ENCODE data around the gene FGD4. TPM values are rescaled to one million over a fixed set of nuclear protein-coding genes. Genes with fewer than 3 reads are reported as not detected.

The FGD4 gene
- total and polyA plus RNA-seq, 2 of the 4 experiments (the other 2 are of a cell fraction): 2.1 to 8.8 TPM

- H3K23ac ChIP-seq (ENCODE audit: low read depth, low read length): no peak overlapping the region
- CTCF ChIA-PET: no interaction called here
- in situ Hi-C loops (cut with MboI; ENCODE audit: low sequenced_read_pairs): no loop called here
- no peaks in the 10 kb centered on the region for H3K9me3 ChIP-seq (ENCODE audit: control insufficient read depth, insufficient read depth, low read length)
- H3K36me3 ChIP-seq (ENCODE audit: control insufficient read depth, insufficient read depth, low read length): no peaks in the 10 kb centered on the region
- no peak overlapping the region for H3K27ac ChIP-seq (ENCODE audit: insufficient read depth, low read length)
- no peak overlapping the region for H3K18ac ChIP-seq (ENCODE audit: low read depth, low read length)
- H4K91ac ChIP-seq (ENCODE audit: insufficient read depth, low read depth, low read length): no peak overlapping the region
- intact Hi-C loops (cut with micrococcal nuclease): no loop called here
- POLR2A ChIA-PET (ENCODE audit: unreplicated experiment): no interaction called here
- H3K4me3 ChIP-seq (ENCODE audit: insufficient read depth, low read depth, low read length): no peak overlapping the region
- H3K4me2 ChIP-seq (ENCODE audit: low read depth, low read length): no peak overlapping the region
- no peak overlapping the region for H4K8ac ChIP-seq (ENCODE audit: low read depth in 2 of 2, low read length in 2 of 2)
- H2BK5ac ChIP-seq (ENCODE audit: low read depth, low read length, poor library complexity, severe bottlenecking): no peak overlapping the region
- H2BK120ac ChIP-seq (ENCODE audit: low read depth, low read length): no peak overlapping the region
- no peak overlapping the region for H2AFZ ChIP-seq (replicated peaks; ENCODE audit: low read length, poor library complexity)
- no peak overlapping the region for H2BK15ac ChIP-seq (ENCODE audit: low read depth, low read length)
- H3K14ac ChIP-seq (replicated peaks; ENCODE audit: low read depth, low read length): no peak overlapping the region
- H3K9ac ChIP-seq (ENCODE audit: low read depth, low read length): no peak overlapping the region
- H3K27me3 ChIP-seq (ENCODE audit: control insufficient read depth, insufficient read depth, low read length): no peaks in the 10 kb centered on the region
- no peak overlapping the region for H2BK20ac ChIP-seq (ENCODE audit: low read depth, low read length)
- 94% methylated on average over 4 of the region's 4 CpGs; no CpG with 5 or more reads in 1 of the 2 experiments for WGBS, 2 experiments (ENCODE audit: extremely low coverage in 2 of 2, insufficient read length in 1 of 2)
- no peak overlapping the region for H2AK9ac ChIP-seq (replicated peaks; ENCODE audit: low read depth, low read length, poor library complexity)
- H3K79me1 ChIP-seq (ENCODE audit: low read depth in 1 of 2, low read length in 2 of 2): no peaks in the 10 kb centered on the region
- H2AK5ac ChIP-seq (ENCODE audit: low read depth, low read length): no peak overlapping the region
- H3K56ac ChIP-seq (ENCODE audit: extremely low read depth, insufficient read depth, low read length): no peak overlapping the region
- dilution Hi-C loops (cut with HindIII; ENCODE audit: low sequenced_read_pairs, unreplicated experiment): no loop called here
- no peak for ATAC-seq (ENCODE audit: low read depth)
- no peaks in the 10 kb centered on the region for H3K4me1 ChIP-seq (ENCODE audit: control insufficient read depth, insufficient read depth, low read length)
- H4K20me1 ChIP-seq (ENCODE audit: insufficient read depth, low read length): no peaks in the 10 kb centered on the region
- TF ChIP-seq MAFK (IDR thresholded peaks at IDR 0.05; ENCODE audit: low read depth, low read length): no peak
- no peak for TF ChIP-seq CTCF (conservative IDR thresholded peaks at IDR 0.05; ENCODE audit: low read depth, low read length)
- no peak for TF ChIP-seq RAD21 (IDR thresholded peaks at IDR 0.05; ENCODE audit: low read length)
- TF ChIP-seq CEBPB (IDR thresholded peaks at IDR 0.05; ENCODE audit: low read depth, low read length): no peak
- TF ChIP-seq USF2 (IDR thresholded peaks at IDR 0.05; ENCODE audit: low read depth, low read length): no peak
- TF ChIP-seq SMC3 (IDR thresholded peaks at IDR 0.05; ENCODE audit: low read depth, low read length): no peak
- TF ChIP-seq POLR2A (IDR thresholded peaks at IDR 0.05; ENCODE audit: low read depth, low read length): no peak
- TF ChIP-seq NFE2L2 (IDR thresholded peaks at IDR 0.05; ENCODE audit: low read depth, low read length): no peak
- TF ChIP-seq RFX5 (IDR thresholded peaks at IDR 0.05; ENCODE audit: low read depth, low read length): no peak
- TF ChIP-seq MXI1 (IDR thresholded peaks at IDR 0.05; ENCODE audit: borderline replicate concordance, low read depth, low read length): no peak
- no peak for TF ChIP-seq ELK1 (IDR thresholded peaks at IDR 0.05; ENCODE audit: borderline replicate concordance, low read depth, low read length)
- TF ChIP-seq BHLHE40 (IDR thresholded peaks at IDR 0.05; ENCODE audit: low read depth, low read length): no peak
- no peak for TF ChIP-seq MAZ (IDR thresholded peaks at IDR 0.05; ENCODE audit: borderline replicate concordance, low read depth, low read length)
- TF ChIP-seq FOS (IDR thresholded peaks at IDR 0.05; ENCODE audit: low read depth, low read length): no peak
- no peak for TF ChIP-seq CHD1 (IDR thresholded peaks at IDR 0.05; ENCODE audit: low read depth, low read length)
- TF ChIP-seq RCOR1 (IDR thresholded peaks at IDR 0.05; ENCODE audit: insufficient replicate concordance, low read length): no peak
- DNase-seq: no peak
- no peak overlapping the region for H4K5ac ChIP-seq (ENCODE audit: low read depth, low read length)
- no peak overlapping the region for H3K4ac ChIP-seq (ENCODE audit: low read depth, low read length)
- no TSS peak for BruUV-seq (replicated peaks)
- H3K9me1 ChIP-seq (ENCODE audit: insufficient read depth, low read length): no peaks in the 10 kb centered on the region
Observed at GRCh38 chr12:32651956-32652210, 252.5 kb downstream of the FGD4 start.

All from IMR-90 (cell line).